HuH-7 (cell line): ENCODE measurements around the gene RINT1.
"Not testable (repeated sequence)": the region's sequence is repeated elsewhere in the genome, so short reads cannot be mapped to it uniquely, and the experiment has no call there.

Experiments
- DNase-seq: peaks from one replicate; pipeline ENCODE4 v3.0.0; 2011; ENCODE audit warnings: low spot score

RINT1 gene

DNA sequence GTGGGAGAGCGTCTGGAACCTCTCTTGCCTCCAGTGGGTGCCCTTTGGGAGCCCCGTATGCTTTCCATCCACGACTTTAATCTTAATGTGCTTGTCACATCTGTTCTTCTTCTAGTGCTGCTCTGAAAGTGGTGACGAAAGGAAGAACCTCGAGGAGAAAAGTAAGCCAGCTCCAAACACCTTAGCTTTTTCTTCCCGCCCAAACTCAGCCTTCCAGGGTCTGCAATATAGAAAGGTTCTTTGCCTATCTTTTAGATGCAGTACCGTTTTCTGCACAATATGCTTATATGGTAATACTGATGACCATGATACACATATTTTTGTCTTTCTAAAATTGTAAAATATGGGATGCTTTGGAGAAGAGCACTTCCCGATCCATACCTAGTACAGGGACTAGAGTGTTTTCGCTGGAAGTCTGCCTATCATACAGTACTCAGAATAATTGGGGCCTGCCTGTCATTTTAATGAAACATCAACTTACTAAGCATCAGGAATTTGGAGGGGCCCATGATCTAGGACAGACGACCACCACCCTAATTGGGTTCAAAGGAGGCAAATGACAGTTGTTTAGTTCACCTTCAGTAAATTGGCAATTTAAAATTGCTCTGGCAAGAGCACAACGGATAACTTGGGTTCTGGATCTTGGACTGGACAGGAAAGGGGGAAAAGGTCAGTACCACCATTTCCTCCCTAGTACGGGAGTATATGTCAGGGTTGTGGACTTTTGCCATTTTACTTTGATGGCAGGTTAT is 884 bp downstream of the RINT1 start:
- no peak for DNase-seq

DNA sequence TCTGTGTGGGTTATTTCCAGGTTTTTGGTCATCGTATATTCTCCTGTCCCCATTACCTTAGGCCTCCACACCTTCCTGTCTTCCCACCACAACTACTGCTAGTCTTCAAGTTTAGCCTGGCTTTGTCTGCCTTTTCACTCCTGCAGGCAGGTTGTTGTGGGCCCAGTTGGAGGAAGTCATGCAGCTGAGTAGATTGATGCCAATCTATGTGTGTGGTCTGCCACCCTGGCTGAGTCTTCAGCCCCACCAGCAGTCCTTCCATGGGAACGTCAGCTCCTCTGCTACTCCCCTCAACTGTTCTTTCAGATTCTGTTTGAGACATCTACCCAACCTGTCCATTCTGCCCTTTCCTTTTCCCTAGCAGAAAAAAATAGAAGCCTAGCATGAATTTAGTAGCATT is 6.3 kb downstream of the RINT1 start:
- DNase-seq, result no peak

DNA sequence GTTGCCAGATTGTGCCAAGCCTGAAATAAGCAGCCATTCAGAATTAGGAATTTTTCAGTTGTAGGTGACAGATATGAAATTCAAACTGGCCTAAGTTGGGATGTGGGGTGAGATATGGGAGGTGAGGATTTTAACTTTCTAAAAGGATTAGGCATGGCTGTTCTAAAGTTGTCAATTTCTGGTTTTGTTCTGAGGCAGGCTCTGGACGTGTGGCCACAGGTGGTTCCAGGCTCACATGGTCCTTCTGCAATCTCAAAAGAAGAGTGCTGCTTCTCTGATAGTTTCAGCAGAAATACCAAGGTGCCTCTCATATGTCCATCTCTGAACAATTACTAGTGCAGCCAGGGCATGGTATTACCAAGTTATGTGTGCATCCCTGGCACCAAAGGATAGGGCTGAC is 27.9 kb downstream of the RINT1 start:
- no peak for DNase-seq

DNA sequence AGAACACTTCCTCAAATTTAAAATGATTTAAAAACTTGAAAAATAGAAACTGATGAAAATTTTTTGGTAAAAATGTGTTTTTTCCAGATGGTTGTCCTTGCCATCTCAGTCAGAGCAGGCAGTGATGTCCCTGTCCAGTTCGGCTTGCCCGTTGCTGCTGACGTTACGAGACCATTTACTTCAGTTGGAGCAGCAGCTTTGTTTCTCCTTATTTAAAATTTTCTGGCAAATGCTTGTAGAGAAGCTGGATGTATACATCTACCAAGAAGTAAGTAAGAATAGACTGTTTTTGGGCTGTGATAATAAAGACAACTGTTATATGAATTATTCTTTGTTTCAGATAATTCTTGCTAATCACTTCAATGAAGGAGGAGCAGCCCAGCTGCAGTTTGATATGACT is 33.2 kb downstream of the RINT1 start:
- DNase-seq, result no peak

DNA sequence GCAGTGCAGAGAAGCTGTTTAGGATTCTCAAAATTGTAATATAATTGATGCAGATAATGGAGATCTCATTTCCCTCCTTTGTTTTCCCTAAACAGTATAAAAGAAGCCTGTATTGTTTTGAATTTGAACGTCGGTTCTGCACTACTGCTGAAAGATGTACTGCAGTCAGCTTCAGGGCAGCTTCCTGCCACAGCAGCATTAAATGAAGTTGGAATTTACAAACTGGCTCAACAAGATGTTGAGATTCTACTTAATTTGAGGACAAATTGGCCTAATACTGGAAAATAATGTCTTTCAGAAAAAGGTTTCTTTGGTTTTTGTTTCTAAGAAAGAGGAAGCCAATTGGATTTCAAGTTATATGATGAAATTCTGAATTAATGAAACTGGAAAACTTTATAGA is 35.0 kb downstream of the RINT1 start:
- no peak for DNase-seq

DNA sequence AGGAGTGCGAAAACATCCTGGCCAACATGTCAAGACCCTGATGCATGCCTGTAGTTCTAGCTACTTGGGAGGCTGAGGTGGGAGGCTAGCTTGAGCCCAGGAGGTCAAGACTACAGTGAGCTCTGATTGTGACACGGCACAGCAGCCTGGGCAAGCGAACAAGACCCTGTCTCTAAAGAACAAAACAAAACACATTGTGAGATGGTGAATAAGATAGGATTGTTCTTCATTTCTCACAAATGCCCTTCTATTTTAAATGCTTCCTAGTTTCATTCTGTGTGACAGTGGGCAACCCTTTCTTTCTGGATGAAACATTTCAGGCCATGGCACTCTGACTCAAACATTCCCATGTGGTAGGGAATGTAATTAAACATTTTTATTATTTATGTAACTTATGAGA is 35.8 kb downstream of the RINT1 start:
- DNase-seq, result no peak

DNA sequence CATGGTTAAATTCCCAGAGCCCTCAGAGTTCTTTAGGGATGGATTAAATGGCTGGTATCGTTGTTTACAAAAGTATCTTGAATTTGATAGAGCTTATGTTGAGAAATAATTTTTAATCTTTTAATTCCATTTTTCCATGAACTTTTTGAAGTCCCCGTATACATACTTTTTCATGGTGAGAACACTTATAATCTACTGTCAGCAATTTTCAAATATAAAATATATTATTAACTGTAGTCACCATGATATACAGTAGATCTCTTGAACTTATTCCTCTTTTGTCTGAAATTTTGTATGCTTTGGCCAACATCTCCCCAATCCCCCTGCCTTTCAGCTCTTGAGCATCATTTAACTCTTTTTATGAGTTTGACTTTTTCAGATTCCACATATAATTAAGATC is 39.9 kb downstream of the RINT1 start:
- DNase-seq, result no peak

DNA sequence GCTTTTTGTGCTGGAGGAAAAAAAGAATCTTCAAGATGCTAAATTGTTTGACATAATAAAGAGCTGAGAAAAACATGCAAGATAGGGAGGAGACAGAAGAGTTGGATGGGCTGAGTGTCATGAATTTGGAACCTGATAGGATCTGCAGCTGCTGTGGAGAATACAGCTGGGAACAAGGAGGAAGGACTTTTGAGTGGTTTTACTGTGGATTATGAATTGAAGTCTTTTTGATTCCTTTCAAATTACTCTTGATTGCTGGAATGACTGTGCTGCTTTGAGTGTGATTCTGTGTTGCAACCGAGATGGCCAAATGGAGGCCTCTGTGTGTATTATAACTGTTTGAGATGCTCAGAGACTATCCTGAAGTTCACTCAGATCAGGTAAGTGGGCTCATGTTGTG is 45.2 kb downstream of the RINT1 start:
- no peak for DNase-seq

DNA sequence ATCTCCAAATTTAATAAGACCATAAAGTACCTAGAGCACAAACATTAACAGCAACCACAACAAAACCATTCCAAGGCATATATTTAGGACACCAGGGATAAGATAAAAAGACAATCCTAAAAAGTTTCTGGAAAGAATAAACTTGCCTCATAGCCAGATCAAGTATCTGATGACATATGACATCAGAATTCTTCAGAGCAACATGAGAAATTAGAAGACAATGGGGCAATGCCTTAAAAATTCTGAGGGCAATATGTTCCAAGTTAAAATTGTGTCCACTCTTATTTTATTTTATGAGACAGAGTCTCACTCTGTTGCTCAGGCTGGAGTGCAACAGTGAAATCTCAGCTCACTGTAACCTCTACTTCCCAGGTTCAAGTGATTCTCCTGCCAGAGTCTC is 46.5 kb downstream of the RINT1 start:
- no peak for DNase-seq

DNA sequence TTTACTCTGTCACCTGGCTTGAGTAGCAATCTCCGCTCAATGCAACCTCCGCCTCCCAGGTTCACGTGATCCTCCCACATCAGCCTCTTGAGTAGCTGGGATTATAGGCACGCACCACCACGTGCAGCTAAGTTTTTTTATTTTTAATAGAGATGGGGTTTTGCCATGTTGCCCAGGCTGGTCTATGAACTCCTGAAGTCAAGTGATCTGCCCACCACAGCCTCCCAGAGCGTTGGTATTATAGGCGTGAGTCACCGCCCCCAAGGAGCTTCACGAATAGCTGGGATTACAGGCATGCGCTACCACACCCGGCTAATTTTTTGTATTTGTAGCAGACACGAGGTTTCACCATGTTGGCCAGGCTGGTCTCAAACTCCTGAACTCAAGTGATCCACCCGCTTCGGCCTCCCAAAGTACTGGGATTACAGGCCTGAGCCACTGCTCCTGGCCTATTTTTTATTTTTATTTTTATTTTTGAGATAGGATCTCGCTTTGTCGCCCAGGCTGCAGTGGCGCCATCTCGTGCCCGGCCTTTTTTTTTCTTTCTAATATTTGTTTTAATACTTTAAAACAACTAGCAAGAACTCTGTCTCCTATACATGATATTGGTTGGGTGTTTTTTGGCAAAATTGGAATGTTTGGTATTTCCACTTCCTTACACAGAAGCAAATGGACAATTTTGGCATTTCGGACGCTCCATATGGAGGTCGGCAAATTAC is 48.2 kb downstream of the RINT1 start:
- no peak for DNase-seq

DNA sequence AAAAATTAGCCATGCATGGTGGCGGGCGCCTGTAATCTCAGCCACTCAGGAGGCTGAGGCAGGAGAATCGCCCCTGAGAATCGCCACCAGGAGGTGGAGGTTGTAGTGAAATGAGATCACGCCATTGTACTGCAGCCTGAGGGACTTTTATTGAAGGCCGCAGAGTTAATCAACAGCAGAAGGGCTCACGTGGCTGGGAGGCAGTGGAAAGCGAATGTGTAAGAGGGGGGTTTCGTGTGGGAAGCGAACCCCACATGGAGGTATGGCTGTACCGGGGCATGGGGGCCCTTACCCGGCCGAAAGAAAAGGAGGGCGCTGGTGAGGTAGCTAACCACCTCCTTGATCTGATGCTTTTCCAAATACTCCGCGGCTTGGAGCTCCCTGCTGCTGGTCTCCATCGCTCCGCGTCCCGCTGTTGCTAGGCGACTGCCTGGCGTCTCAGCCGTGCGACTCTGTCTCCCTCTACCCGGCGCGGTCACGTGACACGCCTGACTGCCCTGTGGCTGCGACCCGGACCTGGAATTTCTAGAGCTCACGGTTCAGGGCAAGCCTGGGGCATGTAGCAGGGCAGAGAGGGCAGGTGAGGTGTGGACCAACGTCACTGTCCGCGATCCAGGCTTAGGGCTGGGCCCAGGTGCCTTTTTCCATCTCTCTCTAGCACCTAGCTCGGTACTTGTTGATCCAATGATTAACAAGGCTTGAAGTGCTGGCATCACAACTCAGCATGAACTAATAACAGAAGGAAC is 49.2 kb downstream of the RINT1 start, which contains the start of gene EFCAB10:
Gene EFCAB10 (minus strand): TSS at position 428 of the 746 bp plus-strand sequence. CDS start 30 bp downstream, at position 398.
- DNase-seq, result peak; percentile 76

DNA sequence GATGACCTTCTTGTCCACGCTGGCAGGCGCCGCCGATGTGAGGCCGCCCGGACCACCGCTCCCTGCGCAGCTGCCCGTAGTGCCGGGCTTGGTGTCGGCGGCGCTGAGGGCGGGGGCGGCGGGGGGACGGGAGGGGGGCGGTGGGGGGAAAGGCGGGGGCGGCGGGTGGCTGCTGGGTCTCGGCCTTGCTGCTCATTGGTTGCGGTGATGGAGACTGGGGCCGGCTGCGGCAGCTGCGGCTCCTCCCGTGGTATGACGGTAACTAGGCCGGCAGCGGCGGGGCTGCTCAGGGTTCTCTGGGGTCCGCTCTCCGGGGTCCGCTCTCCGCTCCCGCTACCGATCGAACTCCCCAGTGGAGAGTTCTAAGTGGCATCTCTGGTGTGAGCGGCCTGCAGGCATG is 51.1 kb downstream of the RINT1 start:
- no peak for DNase-seq

DNA sequence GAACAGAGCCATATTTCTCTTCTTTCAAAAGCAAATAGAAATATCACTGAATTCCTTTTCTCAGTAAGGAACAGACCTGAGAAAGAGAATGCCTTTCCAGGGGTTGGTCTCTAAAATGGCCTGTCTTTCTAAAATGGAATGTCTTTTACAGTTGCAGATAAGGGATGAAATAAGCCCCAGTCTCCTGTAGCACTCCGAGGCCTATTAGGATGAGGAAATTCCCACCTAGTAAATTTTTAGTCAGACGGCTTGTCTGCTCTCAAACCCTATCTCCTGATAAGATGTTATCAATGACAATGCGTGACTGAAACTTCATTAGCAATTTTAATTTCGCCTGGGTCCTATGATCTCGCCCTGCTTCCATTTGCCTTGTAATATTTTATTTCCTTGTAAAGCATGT is 52.2 kb downstream of the RINT1 start:
- no peak for DNase-seq

DNA sequence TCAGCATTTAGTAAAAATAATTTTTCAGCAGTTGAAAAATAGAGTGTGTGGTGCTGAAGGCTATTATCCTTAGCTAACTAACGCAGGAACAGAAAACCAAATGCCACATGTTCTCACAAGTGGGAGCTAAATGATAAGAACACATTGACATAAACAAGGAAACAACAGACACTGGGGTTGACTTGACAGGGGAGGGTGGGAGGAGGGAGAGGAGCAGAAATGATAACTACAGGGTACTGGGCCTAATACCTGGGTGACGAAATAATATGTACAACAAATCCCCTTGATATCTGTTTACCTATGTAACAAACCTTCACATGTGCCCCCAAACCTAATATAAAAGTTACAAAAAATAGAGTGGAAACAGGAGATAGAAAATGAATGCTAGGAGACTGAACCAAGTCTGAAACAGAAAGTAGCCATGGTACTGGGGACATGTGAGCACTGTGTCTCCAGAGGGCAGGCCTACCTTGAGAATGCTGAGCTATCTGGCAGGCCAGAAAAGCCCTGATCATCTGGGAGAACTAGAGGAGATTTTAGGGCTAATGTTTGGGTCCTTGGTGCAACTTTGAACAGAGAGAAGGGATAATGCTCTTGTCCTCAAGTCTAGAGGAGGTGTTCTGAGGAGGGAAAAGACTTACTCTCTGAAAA is 54.0 kb downstream of the RINT1 start:
- no peak for DNase-seq

DNA sequence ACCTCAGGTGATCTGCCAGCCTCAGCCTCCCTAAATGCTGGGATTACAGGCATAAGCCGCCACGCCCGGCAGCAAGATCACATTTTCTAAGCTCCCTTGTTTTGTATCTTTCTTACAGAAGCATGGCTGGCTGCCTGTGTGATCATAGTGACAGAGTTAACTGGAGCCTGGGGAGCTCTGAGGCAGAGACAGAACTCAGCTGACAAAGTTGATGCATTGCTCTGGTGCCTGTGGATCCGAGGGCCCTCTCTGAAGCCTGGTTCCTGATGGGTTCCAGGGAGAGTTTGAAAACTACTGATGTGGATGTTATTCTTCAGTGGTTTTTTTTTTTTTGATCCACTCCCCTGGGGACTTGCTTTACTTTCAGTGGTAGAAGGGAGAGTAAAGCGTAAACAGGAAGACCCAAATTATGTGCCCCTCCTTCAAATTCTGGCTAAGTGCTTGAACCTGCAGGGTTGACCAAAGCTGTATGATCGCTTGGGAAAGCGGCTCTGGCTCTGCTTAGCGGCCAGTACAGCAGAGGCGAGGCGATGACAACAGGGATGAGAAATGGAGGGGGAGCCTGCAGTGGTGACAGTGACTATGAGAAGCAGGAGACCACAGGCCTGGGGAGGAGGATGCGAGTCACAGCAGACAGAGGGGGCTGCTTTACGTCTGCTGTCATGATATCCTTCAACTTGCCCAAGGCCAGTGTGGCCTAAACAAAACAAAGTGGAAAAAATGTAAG is 56.1 kb downstream of the RINT1 start:
- DNase-seq, result no peak

DNA sequence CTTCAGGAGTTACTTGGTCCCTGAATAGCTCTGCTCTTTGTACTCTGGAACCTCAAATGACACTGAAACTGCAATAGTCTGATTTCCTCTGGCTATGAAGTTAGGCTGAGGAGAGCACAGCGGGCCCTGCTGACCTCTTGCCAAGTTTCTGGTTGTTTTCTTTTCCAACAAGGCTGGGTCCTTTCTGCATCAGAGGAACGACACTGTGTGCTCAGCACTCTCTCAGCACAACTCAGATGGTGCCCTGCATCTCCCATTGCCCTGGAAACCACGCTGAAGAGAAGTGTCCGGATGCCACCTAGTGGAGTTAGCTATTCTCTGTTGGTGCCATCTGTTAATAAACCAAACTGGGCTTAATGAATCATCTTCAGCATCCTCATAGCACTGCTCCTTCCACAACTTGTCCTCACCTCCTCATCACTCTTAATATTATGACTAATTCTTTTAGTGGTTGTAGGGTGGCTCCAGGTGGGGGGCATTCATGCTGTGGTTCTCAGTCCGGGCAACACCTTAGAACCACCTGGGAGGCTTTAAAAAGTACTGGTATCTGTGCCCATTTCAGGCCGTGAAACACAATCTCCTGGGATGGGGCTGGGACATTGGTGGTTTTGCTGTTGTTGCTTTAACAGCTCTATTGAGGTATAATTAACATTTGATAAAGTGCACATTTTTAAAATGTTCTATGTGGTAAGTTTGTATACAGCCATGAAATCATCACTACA is 57.5 kb downstream of the RINT1 start:
- peak; percentile 74 for DNase-seq

DNA sequence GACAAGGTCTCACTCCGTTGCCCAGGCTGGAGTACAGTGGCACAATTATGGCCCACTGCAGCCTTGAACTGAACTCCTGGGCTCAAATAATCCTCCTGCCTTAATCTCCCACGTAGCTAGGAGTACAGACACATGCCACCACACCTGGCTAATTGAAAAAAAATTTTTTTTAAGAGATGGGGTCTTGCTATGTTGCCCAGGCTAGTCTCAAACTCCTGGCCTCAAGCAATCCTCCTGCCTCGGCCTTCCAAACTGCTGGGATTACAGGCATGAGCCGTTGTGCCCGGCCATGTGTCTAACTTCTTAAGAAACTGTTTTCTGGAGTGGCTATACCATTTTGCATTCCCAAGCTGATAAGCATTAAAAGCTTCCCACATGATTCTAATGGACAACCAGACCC is 58.8 kb downstream of the RINT1 start:
- DNase-seq, result no peak

DNA sequence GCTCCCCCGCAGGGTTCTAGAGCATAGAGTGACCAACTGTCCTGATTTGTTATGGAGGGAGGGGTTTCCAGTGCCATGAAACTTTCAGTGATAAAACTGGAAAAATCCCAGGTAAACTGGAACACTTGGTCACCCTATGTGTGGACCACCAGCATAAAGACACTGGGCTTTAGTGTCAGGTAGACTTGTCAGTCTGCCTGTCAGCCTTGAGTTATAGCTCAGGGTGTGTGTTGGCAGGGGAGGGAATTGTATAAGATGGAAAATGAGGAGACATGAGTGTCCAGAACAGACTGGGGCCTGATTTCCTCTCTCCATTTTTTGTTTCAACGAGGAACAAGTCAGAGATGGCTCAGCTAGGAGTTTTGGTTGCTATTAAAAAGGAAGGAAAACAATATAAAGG is 59.5 kb downstream of the RINT1 start:
- no peak for DNase-seq

DNA sequence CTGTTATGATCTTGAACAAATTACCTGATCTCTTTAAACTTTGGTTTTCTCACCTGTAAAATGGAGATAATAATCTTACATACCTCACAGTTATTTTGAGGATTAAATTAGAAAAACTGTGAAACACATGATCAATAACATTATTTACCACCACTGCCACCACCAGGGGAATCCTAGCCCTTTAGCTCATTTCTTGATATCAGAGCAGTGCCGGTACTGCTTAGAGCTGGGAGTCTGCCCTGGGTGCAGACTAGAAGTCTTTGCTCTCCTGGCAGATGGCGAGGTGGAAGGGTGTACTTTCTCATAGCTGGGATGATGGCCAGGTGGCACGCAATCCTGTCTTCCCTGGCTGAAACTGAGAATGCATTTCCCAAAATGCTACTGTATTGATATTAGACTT is 62.0 kb downstream of the RINT1 start:
- DNase-seq, result no peak

DNA sequence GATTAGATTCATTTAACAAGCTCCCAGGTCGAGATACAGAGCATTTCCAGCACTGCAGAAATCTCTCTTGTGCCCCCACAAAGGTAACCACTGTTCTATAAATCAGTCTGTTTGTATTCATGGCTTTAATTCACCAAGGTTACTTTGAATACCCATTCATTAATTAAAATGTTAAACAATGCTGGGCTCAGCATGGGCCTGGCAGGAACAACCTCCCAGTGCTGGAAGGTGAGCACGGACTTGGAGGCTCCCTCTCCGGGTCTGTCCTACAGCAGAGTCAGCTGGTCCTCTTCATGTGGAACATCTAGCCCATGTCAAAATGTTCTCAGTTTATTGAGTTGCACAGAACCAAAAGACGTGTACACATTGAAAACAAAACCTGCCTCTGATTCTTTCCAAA is 64.9 kb downstream of the RINT1 start:
- DNase-seq, result no peak

DNA sequence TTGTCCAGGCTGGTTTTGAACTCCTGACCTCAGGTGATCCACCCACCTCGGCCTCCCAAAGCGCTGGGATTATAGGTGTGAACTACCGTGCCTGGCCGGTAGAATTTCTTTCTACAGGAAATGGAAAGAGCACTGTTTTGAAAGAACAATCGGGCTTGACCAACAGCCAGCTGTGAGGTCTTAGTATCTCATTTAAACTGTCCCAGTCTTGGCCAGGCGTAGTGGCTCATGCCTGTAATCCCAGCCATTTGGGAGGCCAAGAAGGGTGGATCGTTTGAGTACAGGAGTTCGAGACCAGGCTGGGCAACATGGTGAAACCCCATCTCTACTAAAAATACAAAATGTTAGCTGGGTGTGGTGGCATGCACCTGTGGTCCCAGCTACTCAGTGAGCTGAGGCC is 67.1 kb downstream of the RINT1 start:
- not testable (repeated sequence) for DNase-seq
